Lung (tissue), 12 donors: ENCODE results near the gene CDC14A. TPM values are rescaled to one million over a fixed set of nuclear protein-coding genes. Genes with fewer than 3 reads are reported as not detected.

Experiments
- ATAC-seq: fragments of 200-7000 bp; cut with Tn5 transposase; one replicate; pipeline ENCODE4 v1.9.1; 2020; ENCODE audit warnings: moderate number of reproducible peaks; ENCODE audit not compliant: insufficient read depth, low FRiP score
- DNase-seq, 3 donors: peaks; one replicate each; pipeline ENCODE4 v3.0.0-alpha.2; 2013 to 2017
- H3K27ac ChIP-seq, 2 donors: one replicate each; pipeline ENCODE4 v1.5.1; 2013; ENCODE audit warnings: mild to moderate bottlenecking in 2 of 2, moderate library complexity in 2 of 2, control low read depth in 1 of 2, inconsistent platforms in 1 of 2, low read depth in 1 of 2, low read length in 1 of 2
- H3K27me3 ChIP-seq, 3 donors: one replicate each; pipeline ENCODE4 v1.5.1; 2013; ENCODE audit warnings: low read length in 2 of 3; ENCODE audit not compliant: control insufficient read depth in 3 of 3, insufficient read depth in 3 of 3
- H3K36me3 ChIP-seq, 4 donors: one replicate each; pipeline ENCODE4 v1.5.1; 2013; ENCODE audit warnings: low read length in 4 of 4, mild to moderate bottlenecking in 1 of 4, moderate library complexity in 1 of 4; ENCODE audit not compliant: control insufficient read depth in 4 of 4, insufficient read depth in 4 of 4
- H3K4me1 ChIP-seq, 5 donors: one replicate each; pipeline ENCODE4 v1.5.1; 2013; ENCODE audit warnings: low read length in 5 of 5, mild to moderate bottlenecking in 2 of 5, moderate library complexity in 1 of 5; ENCODE audit not compliant: control insufficient read depth in 5 of 5, insufficient read depth in 5 of 5
- H3K4me3 ChIP-seq: one replicate; pipeline ENCODE4 v1.5.1; 2013; ENCODE audit warnings: mild to moderate bottlenecking, control low read depth, moderate library complexity
- H3K9ac ChIP-seq, 2 donors: one replicate each; pipeline ENCODE4 v1.5.1; 2013; ENCODE audit warnings: low read length in 2 of 2, control low read depth in 1 of 2; ENCODE audit not compliant: insufficient read depth in 1 of 2
- H3K9me3 ChIP-seq, 4 donors: one replicate each; pipeline ENCODE4 v1.5.1; 2013; ENCODE audit warnings: low read length in 3 of 4, mild to moderate bottlenecking in 1 of 4, moderate library complexity in 1 of 4; ENCODE audit not compliant: control insufficient read depth in 4 of 4, insufficient read depth in 3 of 4
- CTCF ChIP-seq: IDR thresholded peaks from 2 replicates; pipeline ENCODE4 v1.5.1; 2012; ENCODE audit warnings: mild to moderate bottlenecking; ENCODE audit errors: control extremely low read depth, extremely low read depth
- WGBS, 2 donors: extraction: QIAGEN DNeasy Blood & Tissue Kit; methylation state at CpG; one replicate each; pipeline ENCODE4 v1.1.7; 2013; 5-methylcytosine and 5-hydroxymethylcytosine counted together
- polyA plus RNA-seq, 2 donors: library from polyadenylated mRNA; stranded (reverse); fragments of 200-250 nt; gene quantifications; one replicate each; pipeline ENCODE4 v1.2.1, GENCODE V29; 2013
- total RNA-seq, 2 donors: library from RNA; depleted of rRNA in 1 of 2; stranded (reverse); fragments of >200 nt in 1 of 2; gene quantifications; one replicate each; pipeline ENCODE4 v1.2.1, GENCODE V29; 2014 to 2021
- donor health status: control.
- donor health status: control.
- donor health status: Bipolar disorder and iron deficiency.
- donor health status: healthy.
- donor health status: DM: yes; HTN: yes; CAD: no.

Gene CDC14A
- total and polyA plus RNA-seq, 4 donors: 3.6 to 45.4 (median 12.1) TPM

GRCh38 chr1:100309863-100310262 is 42.4 kb upstream of the CDC14A start:
- Histone ChIP-seq H3K36me3 (no peaks in the 10 kb centered on the region), H3K9me3 (peaks cover 0 to 3% (median 0%) of the 10 kb centered on the region in 4 donors), H3K4me3 (no peak overlapping the region), H3K27ac (no peak overlapping the region), H3K9ac (no peak overlapping the region), H3K27me3 (no peaks in the 10 kb centered on the region), H3K4me1 (peaks cover 0 to 4% (median 0%) of the 10 kb centered on the region in 5 donors)
- ATAC-seq (no peak), DNase-seq (no peak)
- no peak for TF ChIP-seq CTCF

GRCh38 chr1:100313382-100313781 is 38.9 kb upstream of the CDC14A start:
- ATAC-seq (no peak), DNase-seq (no peak)
- Histone ChIP-seq H3K27me3 (no peaks in the 10 kb centered on the region), H3K4me1 (no peaks in the 10 kb centered on the region), H3K27ac (no peak overlapping the region), H3K9me3 (peaks cover 0 to 10% (median 2%) of the 10 kb centered on the region in 4 donors), H3K4me3 (no peak overlapping the region), H3K9ac (no peak overlapping the region), H3K36me3 (no peaks in the 10 kb centered on the region)
- no peak for TF ChIP-seq CTCF
- 73 to 79% methylated on average over 4 of the region's 4 CpGs for WGBS, 2 donors

GRCh38 chr1:100316622-100317021 is 35.7 kb upstream of the CDC14A start:
- DNase-seq: no peak
- no peaks in the 10 kb centered on the region for H3K36me3 ChIP-seq
- no peak overlapping the region for H3K27ac ChIP-seq
- no peak overlapping the region for H3K9ac ChIP-seq
- no peak overlapping the region for H3K4me3 ChIP-seq
- no peak for TF ChIP-seq CTCF
- no peaks in the 10 kb centered on the region for H3K4me1 ChIP-seq
- ATAC-seq: no peak
- peaks cover 0 to 22% (median 7%) of the 10 kb centered on the region in 4 donors for H3K9me3 ChIP-seq
- H3K27me3 ChIP-seq: no peaks in the 10 kb centered on the region

- no peak overlapping the region for H3K27ac ChIP-seq
- peaks cover 0 to 3% (median 0%) of the 10 kb centered on the region in 5 donors for H3K4me1 ChIP-seq
- no peaks in the 10 kb centered on the region for H3K27me3 ChIP-seq
- ATAC-seq (no peak), DNase-seq (no peak)
- H3K9ac ChIP-seq: no peak overlapping the region
- H3K4me3 ChIP-seq: no peak overlapping the region
- H3K9me3 ChIP-seq: peaks cover 0 to 20% (median 7%) of the 10 kb centered on the region in 4 donors
- no peak for TF ChIP-seq CTCF
- H3K36me3 ChIP-seq: no peaks in the 10 kb centered on the region
- 93 to 100% methylated on average over 2 of the region's 2 CpGs for WGBS, 2 donors
Measured at GRCh38 chr1:100320311-100321099, 31.8 kb upstream of the CDC14A start.
